GM12872 (cell line): ENCODE data around the gene TMEM258.

Experiments used
- CTCF ChIP-seq: IDR thresholded peaks from 3 replicates; pipeline ENCODE4 v1.5.1; 2011; ENCODE audit warnings: low read depth, mild to moderate bottlenecking, low read length, moderate library complexity; ENCODE audit not compliant: insufficient read depth

TMEM258 gene

GRCh38 chr11:61764606-61765260, 27.7 kb downstream of the TMEM258 start:
- TF ChIP-seq CTCF, result no peak

GRCh38 chr11:61763930-61764605, 28.3 kb downstream of the TMEM258 start:
- TF ChIP-seq CTCF, result no peak

GRCh38 chr11:61762798-61763197, 29.6 kb downstream of the TMEM258 start:
- TF ChIP-seq CTCF, result no peak

- no peak for TF ChIP-seq CTCF
These were observed 30.2 kb downstream of the TMEM258 start for GRCh38 chr11:61762223-61762615.

- TF ChIP-seq CTCF, result no peak
These were observed 30.8 kb downstream of the TMEM258 start for GRCh38 chr11:61761440-61762222.

GRCh38 chr11:61760946-61761345, 31.5 kb downstream of the TMEM258 start:
- no peak for TF ChIP-seq CTCF

- TF ChIP-seq CTCF, result no peak
These were observed 35.1 kb downstream of the TMEM258 start for GRCh38 chr11:61757213-61757862.
